PFSK-1 (cell line): ENCODE data around the gene ERN1.

Experiments used
- FOXP2 ChIP-seq: optimal IDR thresholded peaks from 2 replicates; pipeline ENCODE3; 2011; ENCODE audit warnings: borderline replicate concordance, control low read depth, inconsistent platforms; ENCODE audit not compliant: insufficient read depth; ENCODE audit errors: extremely low read length, extremely low read depth
- POLR2AphosphoS5 ChIP-seq: IDR thresholded peaks from 2 replicates; pipeline ENCODE4 v1.6.1; 2012; ENCODE audit warnings: low read depth, mild to moderate bottlenecking, control low read depth, low read length, moderate library complexity
- REST ChIP-seq, 2 experiments: IDR thresholded peaks; 2 replicates each; pipeline versions ENCODE4 v1.6.1 to v1.8.0; 2011 to 2012; ENCODE audit warnings: low read depth in 2 of 2, low read length in 2 of 2, control low read depth in 1 of 2, inconsistent platforms in 1 of 2, mild to moderate bottlenecking in 1 of 2, moderate library complexity in 1 of 2; ENCODE audit not compliant: insufficient read depth in 1 of 2
- SIN3A ChIP-seq: IDR thresholded peaks from 2 replicates; pipeline ENCODE4 v1.6.1; 2012; ENCODE audit warnings: mild to moderate bottlenecking, low read length, moderate library complexity, borderline replicate concordance; ENCODE audit not compliant: insufficient read depth
- TAF1 ChIP-seq: IDR thresholded peaks from 2 replicates; pipeline ENCODE4 v1.6.1; 2012; ENCODE audit warnings: low read length, control low read depth, borderline replicate concordance; ENCODE audit not compliant: insufficient read depth

- TF ChIP-seq POLR2AphosphoS5, result no peak
- TF ChIP-seq SIN3A, result no peak
- TF ChIP-seq TAF1, result no peak
- no peak for TF ChIP-seq REST (IDR thresholded peaks at IDR 0.05; ENCODE audit: insufficient read depth in 1 of 2, low read depth in 2 of 2, low read length in 2 of 2)
- TF ChIP-seq FOXP2, result no peak
These were observed 52.6 kb downstream of the ERN1 start for GRCh38 chr17:64077379-64077778.
